Measurements from ENCODE around the gene DHX34.

DNA sequence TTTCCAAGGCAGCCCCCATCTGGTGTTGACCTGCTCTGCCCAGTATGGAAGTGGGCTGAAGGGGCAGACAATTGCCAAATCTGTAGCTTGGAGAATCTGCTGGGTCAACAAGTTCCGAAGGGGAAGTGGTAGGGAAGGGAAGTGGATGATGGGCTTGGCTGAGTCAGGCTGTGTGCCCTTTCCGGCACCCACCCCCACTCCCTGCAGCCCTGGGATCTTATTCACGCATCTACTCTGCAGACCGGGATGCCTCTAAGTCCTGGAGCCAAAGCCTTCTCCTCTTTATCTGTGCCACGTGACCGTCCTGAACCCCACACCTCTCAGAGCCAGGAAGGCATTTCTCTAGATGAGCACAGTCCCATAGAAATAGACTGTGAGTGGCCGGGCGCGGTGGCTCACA lies 24.6 kb upstream of the DHX34 start:
- no peak for TF ChIP-seq POLR2A (IDR thresholded peaks at IDR 0.05)
- TF ChIP-seq, protein P1, sequence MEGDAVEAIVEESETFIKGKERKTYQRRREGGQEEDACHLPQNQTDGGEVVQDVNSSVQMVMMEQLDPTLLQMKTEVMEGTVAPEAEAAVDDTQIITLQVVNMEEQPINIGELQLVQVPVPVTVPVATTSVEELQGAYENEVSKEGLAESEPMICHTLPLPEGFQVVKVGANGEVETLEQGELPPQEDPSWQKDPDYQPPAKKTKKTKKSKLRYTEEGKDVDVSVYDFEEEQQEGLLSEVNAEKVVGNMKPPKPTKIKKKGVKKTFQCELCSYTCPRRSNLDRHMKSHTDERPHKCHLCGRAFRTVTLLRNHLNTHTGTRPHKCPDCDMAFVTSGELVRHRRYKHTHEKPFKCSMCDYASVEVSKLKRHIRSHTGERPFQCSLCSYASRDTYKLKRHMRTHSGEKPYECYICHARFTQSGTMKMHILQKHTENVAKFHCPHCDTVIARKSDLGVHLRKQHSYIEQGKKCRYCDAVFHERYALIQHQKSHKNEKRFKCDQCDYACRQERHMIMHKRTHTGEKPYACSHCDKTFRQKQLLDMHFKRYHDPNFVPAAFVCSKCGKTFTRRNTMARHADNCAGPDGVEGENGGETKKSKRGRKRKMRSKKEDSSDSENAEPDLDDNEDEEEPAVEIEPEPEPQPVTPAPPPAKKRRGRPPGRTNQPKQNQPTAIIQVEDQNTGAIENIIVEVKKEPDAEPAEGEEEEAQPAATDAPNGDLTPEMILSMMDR (IDR thresholded peaks at IDR 0.05): no peak
- no peak for TF ChIP-seq EP300 (IDR thresholded peaks at IDR 0.05)

All from ovary (tissue), 3 donors.